GM10266 (cell line): Measurements from ENCODE around the gene OAS2.
A peak's percentile ranks its signal among the peaks of the same experiment; 100 is the strongest.

ENCODE experiments used
- DNase-seq: peaks from one replicate; pipeline ENCODE4 v3.0.0; 2012; ENCODE audit errors: extremely low spot score
- TF ChIP-seq, protein P1 (sequence below): IDR thresholded peaks from 2 replicates; pipeline ENCODE4 v1.5.1; 2012; ENCODE audit warnings: mild to moderate bottlenecking, low read depth; ENCODE audit not compliant: control insufficient read depth, insufficient read depth; ENCODE audit errors: missing control alignments

The OAS2 gene

GRCh38 chr12:112998987-112999767, 20.9 kb downstream of the OAS2 start:
- TF ChIP-seq, protein P1, sequence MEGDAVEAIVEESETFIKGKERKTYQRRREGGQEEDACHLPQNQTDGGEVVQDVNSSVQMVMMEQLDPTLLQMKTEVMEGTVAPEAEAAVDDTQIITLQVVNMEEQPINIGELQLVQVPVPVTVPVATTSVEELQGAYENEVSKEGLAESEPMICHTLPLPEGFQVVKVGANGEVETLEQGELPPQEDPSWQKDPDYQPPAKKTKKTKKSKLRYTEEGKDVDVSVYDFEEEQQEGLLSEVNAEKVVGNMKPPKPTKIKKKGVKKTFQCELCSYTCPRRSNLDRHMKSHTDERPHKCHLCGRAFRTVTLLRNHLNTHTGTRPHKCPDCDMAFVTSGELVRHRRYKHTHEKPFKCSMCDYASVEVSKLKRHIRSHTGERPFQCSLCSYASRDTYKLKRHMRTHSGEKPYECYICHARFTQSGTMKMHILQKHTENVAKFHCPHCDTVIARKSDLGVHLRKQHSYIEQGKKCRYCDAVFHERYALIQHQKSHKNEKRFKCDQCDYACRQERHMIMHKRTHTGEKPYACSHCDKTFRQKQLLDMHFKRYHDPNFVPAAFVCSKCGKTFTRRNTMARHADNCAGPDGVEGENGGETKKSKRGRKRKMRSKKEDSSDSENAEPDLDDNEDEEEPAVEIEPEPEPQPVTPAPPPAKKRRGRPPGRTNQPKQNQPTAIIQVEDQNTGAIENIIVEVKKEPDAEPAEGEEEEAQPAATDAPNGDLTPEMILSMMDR: no peak
- DNase-seq: no peak

DNA sequence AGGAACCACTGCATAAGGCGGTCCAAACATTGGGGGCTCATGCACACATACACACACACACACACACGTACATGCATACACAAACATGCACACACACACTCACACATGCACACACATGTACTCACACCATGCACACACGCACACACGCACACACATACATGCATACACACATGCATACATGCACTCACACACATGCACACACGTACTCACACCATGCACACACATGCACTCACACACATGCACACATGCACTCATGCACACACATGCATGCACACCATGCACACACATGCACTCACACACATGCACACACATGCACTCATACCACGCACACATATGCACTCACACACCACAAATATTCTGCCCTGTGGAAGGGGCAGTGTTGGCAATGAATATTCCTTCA, 22.1 kb downstream of the OAS2 start:
- TF ChIP-seq, protein P1: no peak

DNA sequence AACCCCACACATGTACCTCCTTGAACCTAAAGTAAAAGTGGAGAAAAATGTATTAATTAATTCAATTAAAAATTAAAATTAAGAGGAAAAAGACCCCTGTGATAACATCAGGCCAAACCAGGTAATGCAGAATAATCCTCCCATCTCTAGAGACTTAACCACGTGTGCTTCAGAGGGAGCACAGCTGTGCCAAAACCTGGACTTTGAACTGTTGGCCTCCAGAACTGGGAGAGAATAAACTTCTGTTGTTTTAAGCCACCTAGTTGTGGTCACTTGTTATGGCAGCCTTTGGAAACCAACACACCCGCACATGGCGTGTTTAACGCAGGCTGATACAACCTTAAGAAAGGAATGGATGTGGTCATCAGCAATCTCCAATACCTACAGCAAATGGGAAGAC, 23.8 kb downstream of the OAS2 start:
- TF ChIP-seq, protein P1: no peak
- DNase-seq: no peak

More for the DNA sequence above, 22.1 kb downstream of the OAS2 start:
- DNase-seq: no peak

- TF ChIP-seq, protein P1: no peak
- DNase-seq: no peak
These were observed 24.4 kb downstream of the OAS2 start for GRCh38 chr12:113002676-113003075.

DNA sequence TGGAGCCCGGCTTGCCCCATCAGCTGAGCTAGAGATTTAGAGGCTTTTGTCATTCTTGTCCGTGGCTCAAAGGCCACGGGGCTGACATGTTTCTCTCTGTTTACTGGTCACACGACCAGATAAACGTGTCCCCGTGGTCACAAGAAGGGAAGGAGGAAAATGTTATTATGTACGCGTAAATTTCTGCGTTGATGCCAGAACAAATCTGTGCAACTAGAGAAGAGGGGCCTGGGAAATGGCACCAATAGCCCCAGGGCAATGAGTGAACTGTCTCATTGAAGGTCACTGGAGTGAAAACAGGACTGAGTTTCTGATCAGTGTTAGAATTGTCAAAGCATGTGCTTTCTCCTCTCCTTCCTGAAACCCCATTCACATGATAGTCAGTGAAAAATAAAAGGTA, 25.3 kb downstream of the OAS2 start:
- DNase-seq: no peak
- TF ChIP-seq, protein P1: no peak

- no peak for DNase-seq
- TF ChIP-seq, protein P1: peak; percentile 12
These were observed 27.4 kb downstream of the OAS2 start for GRCh38 chr12:113005762-113006161.

- TF ChIP-seq, protein P1: no peak
These were observed 27.9 kb downstream of the OAS2 start for GRCh38 chr12:113006206-113006605.

More at GRCh38 chr12:113006206-113006605, 27.9 kb downstream of the OAS2 start:
- DNase-seq: no peak
